ENCODE data around the gene CDH23. TPM values are rescaled to one million over a fixed set of nuclear protein-coding genes. Genes with fewer than 3 reads are reported as not detected.

Gene CDH23
- total RNA-seq, 2 donors from 2014 or later = 28.5 to 58.7 TPM

DNA sequence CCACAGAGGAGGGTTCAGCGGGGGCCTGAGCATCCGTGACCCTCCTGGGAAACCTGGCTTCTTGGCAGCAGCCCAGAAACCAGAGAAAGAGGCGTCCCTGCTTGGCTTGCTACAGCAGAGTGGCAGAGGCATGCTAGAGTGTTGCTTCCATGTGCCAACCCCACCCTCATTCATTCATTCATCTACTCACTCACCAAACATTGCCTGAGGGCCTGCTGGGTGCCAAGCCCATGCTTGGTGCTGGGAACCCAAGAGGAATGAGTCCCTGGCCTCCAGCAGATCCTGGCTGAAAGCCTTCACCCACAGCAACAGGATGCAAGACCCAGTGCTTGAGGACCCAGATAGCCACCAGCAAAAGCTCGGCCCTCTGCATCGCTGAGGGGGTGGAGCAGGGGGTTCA lies 129.0 kb downstream of the CDH23 start:
- no peak for TF ChIP-seq POLR2A (IDR thresholded peaks at IDR 0.05)
- TF ChIP-seq, protein P1, sequence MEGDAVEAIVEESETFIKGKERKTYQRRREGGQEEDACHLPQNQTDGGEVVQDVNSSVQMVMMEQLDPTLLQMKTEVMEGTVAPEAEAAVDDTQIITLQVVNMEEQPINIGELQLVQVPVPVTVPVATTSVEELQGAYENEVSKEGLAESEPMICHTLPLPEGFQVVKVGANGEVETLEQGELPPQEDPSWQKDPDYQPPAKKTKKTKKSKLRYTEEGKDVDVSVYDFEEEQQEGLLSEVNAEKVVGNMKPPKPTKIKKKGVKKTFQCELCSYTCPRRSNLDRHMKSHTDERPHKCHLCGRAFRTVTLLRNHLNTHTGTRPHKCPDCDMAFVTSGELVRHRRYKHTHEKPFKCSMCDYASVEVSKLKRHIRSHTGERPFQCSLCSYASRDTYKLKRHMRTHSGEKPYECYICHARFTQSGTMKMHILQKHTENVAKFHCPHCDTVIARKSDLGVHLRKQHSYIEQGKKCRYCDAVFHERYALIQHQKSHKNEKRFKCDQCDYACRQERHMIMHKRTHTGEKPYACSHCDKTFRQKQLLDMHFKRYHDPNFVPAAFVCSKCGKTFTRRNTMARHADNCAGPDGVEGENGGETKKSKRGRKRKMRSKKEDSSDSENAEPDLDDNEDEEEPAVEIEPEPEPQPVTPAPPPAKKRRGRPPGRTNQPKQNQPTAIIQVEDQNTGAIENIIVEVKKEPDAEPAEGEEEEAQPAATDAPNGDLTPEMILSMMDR (IDR thresholded peaks at IDR 0.05) = no peak
- DNase-seq (no peak), ATAC-seq (no peak)
- Histone ChIP-seq H3K27ac (no peak overlapping the region), H3K27me3 (no peaks in the 10 kb centered on the region), H3K4me3 (no peak overlapping the region), H3K4me1 (peaks cover 4% of the 10 kb centered on the region), H3K36me3 (replicated peaks in 1 of 2; ENCODE audit: insufficient read depth in 1 of 2, low read depth in 2 of 2) (no peaks in the 10 kb centered on the region), H3K9me3 (no peaks in the 10 kb centered on the region)
- intact Hi-C loops (cut with DNase I) = no loop called here
- WGBS, 2 donors = 81 to 100% methylated on average over 1 to 5 of the region's 5 CpGs

DNA sequence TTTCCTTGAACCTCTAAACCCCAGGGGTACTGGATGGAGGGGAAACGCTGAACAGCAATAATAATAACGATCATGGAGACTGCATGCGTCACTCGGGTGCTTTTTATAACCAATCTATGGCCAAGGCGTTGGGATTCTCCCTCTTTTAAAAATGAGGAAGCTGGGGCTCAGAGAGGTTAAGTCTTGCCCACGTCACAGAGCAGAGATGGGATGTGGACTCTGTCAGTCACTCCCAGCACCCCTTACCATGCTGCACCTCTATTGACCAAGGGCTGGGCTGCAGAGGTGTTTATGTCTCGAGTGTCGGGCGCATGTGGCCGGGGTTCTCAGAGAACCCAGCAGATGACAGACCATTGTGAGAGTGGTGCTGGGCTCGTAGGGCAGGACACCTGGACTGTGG lies 129.9 kb downstream of the CDH23 start:
- H3K4me1 ChIP-seq = peaks cover 4% of the 10 kb centered on the region
- intact Hi-C loops (cut with DNase I) = no loop called here
- H3K27me3 ChIP-seq = no peaks in the 10 kb centered on the region
- TF ChIP-seq POLR2A (IDR thresholded peaks at IDR 0.05) = no peak
- TF ChIP-seq, protein P1 (IDR thresholded peaks at IDR 0.05) = no peak
- no peaks in the 10 kb centered on the region for H3K36me3 ChIP-seq (replicated peaks in 1 of 2; ENCODE audit: insufficient read depth in 1 of 2, low read depth in 2 of 2)
- H3K9me3 ChIP-seq = no peaks in the 10 kb centered on the region
- H3K4me3 ChIP-seq = no peak overlapping the region
- 75 to 83% methylated on average over 5 to 11 of the region's 11 CpGs for WGBS, 2 donors
- DNase-seq (no peak), ATAC-seq (no peak)
- peak overlapping the region in 1 of 4 donors; percentile 8 for H3K27ac ChIP-seq

DNA sequence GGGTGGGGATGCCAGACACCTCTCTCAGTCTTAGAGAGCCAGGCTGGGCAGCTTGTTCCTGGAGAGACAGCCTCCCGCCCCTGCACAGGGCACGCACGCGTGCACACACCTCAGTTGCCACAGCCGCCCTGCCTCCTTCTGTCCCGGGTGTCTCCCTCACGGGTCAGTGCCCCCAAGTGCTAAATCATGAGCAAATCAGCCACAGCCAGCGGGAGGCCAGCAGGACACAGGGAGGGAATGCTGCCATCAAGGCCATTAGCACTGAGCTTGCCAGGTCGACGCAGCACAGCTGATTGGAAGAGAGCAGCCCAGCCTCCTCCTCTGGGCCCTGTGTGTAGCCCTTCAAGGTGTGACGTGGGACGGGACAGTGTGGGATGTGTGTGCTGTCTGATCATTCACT lies 130.4 kb downstream of the CDH23 start:
- TF ChIP-seq, protein P1 (IDR thresholded peaks at IDR 0.05) = no peak
- no peak for TF ChIP-seq POLR2A (IDR thresholded peaks at IDR 0.05)
- Histone ChIP-seq H3K4me1 (peaks cover 4% of the 10 kb centered on the region), H3K4me3 (no peak overlapping the region), H3K36me3 (replicated peaks in 1 of 2; ENCODE audit: insufficient read depth in 1 of 2, low read depth in 2 of 2) (no peaks in the 10 kb centered on the region), H3K9me3 (no peaks in the 10 kb centered on the region), H3K27ac (peak overlapping the region in 1 of 4 donors; percentile 8), H3K27me3 (no peaks in the 10 kb centered on the region)
- 15 to 23% methylated on average over 6 to 12 of the region's 12 CpGs for WGBS, 2 donors
- peak; percentile 38 to 68 (median 54) for DNase-seq
- intact Hi-C loops (cut with DNase I) = no loop called here
- ATAC-seq = peak; percentile 80

DNA sequence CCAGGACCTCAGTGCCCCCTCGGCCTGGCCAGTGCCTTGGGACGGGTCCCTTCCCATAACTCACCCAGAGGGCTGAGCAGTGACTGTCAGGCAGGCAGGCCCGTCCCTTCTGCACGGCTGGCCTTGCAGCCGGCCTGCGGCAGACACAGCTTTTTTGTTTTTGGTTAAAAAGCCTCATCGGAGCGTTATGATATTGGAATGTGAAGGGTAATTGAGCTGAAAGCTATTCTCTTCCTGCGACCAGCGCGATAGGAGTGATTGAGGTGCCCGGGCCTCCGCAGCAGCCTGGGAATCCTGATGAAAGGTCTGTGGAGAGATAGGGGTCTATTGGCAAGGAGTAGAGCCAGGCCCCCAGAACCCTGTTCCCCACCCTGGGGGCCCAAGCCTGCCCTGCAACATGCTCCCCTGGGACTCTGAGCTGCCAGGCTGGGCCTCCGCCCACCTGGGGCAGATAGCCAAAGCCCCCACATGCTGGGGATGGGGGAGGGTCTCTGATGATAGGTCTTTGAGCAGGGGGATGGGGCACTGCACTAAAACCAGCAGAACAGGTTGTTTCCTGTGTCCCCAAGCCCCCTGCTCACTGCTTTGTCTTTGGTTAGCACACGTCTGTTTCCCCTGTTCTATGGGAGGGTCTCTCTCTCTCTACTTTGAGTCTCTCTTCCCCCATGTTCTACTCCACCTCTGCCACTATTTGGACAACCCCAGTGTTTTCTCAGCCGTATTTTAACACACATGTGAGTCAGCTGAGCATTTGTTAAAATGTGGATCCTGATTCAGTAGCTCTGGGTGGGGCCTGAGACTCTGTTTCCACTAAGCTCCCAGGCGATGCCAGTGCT lies 131.9 kb downstream of the CDH23 start:
- Histone ChIP-seq H3K4me3 (no peak overlapping the region), H3K27ac (no peak overlapping the region), H3K9me3 (no peaks in the 10 kb centered on the region), H3K27me3 (no peaks in the 10 kb centered on the region), H3K4me1 (peaks cover 4% of the 10 kb centered on the region), H3K36me3 (replicated peaks in 1 of 2; ENCODE audit: insufficient read depth in 1 of 2, low read depth in 2 of 2) (no peaks in the 10 kb centered on the region)
- TF ChIP-seq, protein P1 (IDR thresholded peaks at IDR 0.05) = no peak
- no peak for TF ChIP-seq POLR2A (IDR thresholded peaks at IDR 0.05)
- intact Hi-C loops (cut with DNase I) = no loop called here
- ATAC-seq (no peak), DNase-seq (no peak)
- WGBS, 2 donors = 76 to 80% methylated on average over 15 to 17 of the region's 17 CpGs
